CD8-positive, alpha-beta memory T cell (primary cell): ENCODE results near the gene DCLK1. TPM values are rescaled to one million over a fixed set of nuclear protein-coding genes. Genes with fewer than 3 reads are reported as not detected.

Experiments used
- CTCF ChIA-PET: fragments of 350-600 bp; sonication (Branson Sonifier 250); formaldehyde crosslinking; loops from one replicate; lab custom pipeline; 2021; ENCODE audit warnings: antibody characterized with exemption; lab: Charles Lee
- POLR2A ChIA-PET: fragments of 350-600 bp; sonication (Branson Sonifier 250); formaldehyde crosslinking; loops from one replicate; lab custom pipeline; 2021; ENCODE audit warnings: antibody characterized with exemption; lab: Charles Lee
- DNase-seq, 5 donors: peaks; one replicate each; pipeline versions ENCODE4 v3.0.0 to v3.0.0-alpha.2; 2020 to 2022; ENCODE audit warnings: mixed read lengths in 1 of 5
- H3K27ac ChIP-seq: one replicate; pipeline ENCODE4 v1.7.0; 2013; ENCODE audit warnings: low read depth, mild to moderate bottlenecking, low read length, moderate library complexity
- H3K27me3 ChIP-seq: 2 replicates; pipeline ENCODE4 v1.7.0; 2013; ENCODE audit warnings: low read length, mild to moderate bottlenecking; ENCODE audit not compliant: insufficient read depth, poor library complexity, severe bottlenecking
- H3K36me3 ChIP-seq: 2 replicates; pipeline ENCODE4 v1.7.0; 2013; ENCODE audit warnings: mild to moderate bottlenecking, low read length, moderate library complexity; ENCODE audit not compliant: insufficient read depth
- H3K4me1 ChIP-seq: 2 replicates; pipeline ENCODE4 v1.7.0; 2013; ENCODE audit warnings: mild to moderate bottlenecking, low read length, moderate library complexity; ENCODE audit not compliant: insufficient read depth
- H3K4me3 ChIP-seq: 2 replicates; pipeline ENCODE4 v1.7.0; 2013; ENCODE audit warnings: mild to moderate bottlenecking, low read length
- H3K9me3 ChIP-seq: 2 replicates; pipeline ENCODE4 v1.7.0; 2013; ENCODE audit warnings: mild to moderate bottlenecking, low read length
- H3K27ac Mint-ChIP-seq, 8 donors: one replicate each; pipeline ENCODE4 v1.8.0; 2020 to 2021; ENCODE audit warnings: mixed read lengths in 8 of 8, mild to moderate bottlenecking in 6 of 8, inconsistent platforms in 3 of 8, moderate library complexity in 3 of 8
- H3K27me3 Mint-ChIP-seq, 2 donors: one replicate each; pipeline ENCODE4 v1.8.0; 2020 to 2021; ENCODE audit warnings: mixed read lengths in 2 of 2, mild to moderate bottlenecking in 1 of 2, moderate library complexity in 1 of 2
- H3K36me3 Mint-ChIP-seq, 3 donors: one replicate each; pipeline ENCODE4 v1.8.0; 2020 to 2021; ENCODE audit warnings: mixed read lengths in 3 of 3, inconsistent platforms in 1 of 3, mild to moderate bottlenecking in 1 of 3
- H3K4me1 Mint-ChIP-seq, 3 donors: one replicate each; pipeline ENCODE4 v1.8.0; 2020 to 2021; ENCODE audit warnings: mixed read lengths in 3 of 3, inconsistent platforms in 1 of 3, mild to moderate bottlenecking in 1 of 3
- H3K4me3 Mint-ChIP-seq, 7 donors: one replicate each; pipeline ENCODE4 v1.8.0; 2020 to 2021; ENCODE audit warnings: mixed read lengths in 7 of 7, mild to moderate bottlenecking in 6 of 7, moderate library complexity in 4 of 7, inconsistent platforms in 2 of 7
- H3K9me3 Mint-ChIP-seq, 5 donors: one replicate each; pipeline ENCODE4 v1.8.0; 2020 to 2022; ENCODE audit warnings: mixed read lengths in 5 of 5, mild to moderate bottlenecking in 3 of 5, moderate library complexity in 2 of 5, inconsistent platforms in 1 of 5
- polyA plus RNA-seq: library from polyadenylated mRNA; unstranded; fragments of 300-500 nt; fragmentation: Illumina TruSeq; gene quantifications from one replicate; pipeline ENCODE4 v1.2.3, GENCODE V29; 2021
- total RNA-seq, 2 experiments: library from RNA; stranded (reverse); gene quantifications; one replicate each; pipeline ENCODE4 v1.2.3, GENCODE V29; 2021

Gene DCLK1
- total and polyA plus RNA-seq, 3 experiments from 2014 or later: not detected

GRCh38 chr13:35817642-35818607 lies 313.3 kb downstream of the DCLK1 start:
- no peak for DNase-seq
- Mint-ChIP-seq H3K27me3 (no peaks in the 10 kb centered on the region), H3K4me1 (no peaks in the 10 kb centered on the region), H3K27ac (no peak overlapping the region), H3K9me3 (no peaks in the 10 kb centered on the region), H3K4me3 (no peak overlapping the region), H3K36me3 (no peaks in the 10 kb centered on the region)
- Histone ChIP-seq H3K27ac (no peak overlapping the region), H3K9me3 (no peaks in the 10 kb centered on the region), H3K4me3 (no peak overlapping the region), H3K36me3 (no peaks in the 10 kb centered on the region), H3K4me1 (no peaks in the 10 kb centered on the region), H3K27me3 (no peaks in the 10 kb centered on the region)
- ChIA-PET CTCF (no interaction called here), POLR2A (no interaction called here)

DNA sequence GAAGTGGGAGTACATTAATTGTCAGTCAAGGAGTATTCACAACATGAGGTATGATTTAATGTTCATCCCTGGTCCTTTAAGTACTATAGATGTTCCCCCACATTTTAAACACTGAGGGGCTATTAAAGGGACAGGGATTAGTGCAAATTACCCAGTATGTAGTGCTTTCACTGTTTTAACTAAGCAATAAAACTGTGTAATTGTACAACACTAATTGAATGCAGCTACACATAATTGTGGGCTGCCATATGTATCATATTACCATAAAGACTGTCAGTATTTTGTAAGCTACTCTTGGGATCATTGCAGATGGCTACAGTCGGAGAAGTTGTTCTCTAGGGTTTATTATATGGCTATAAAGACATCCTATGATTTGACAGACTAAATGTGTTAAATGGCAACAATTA lies 316.6 kb downstream of the DCLK1 start:
- no peak overlapping the region for H3K27ac Mint-ChIP-seq
- H3K27me3 Mint-ChIP-seq: no peaks in the 10 kb centered on the region
- Histone ChIP-seq H3K4me1 (no peaks in the 10 kb centered on the region), H3K27ac (no peak overlapping the region), H3K4me3 (no peak overlapping the region), H3K27me3 (no peaks in the 10 kb centered on the region), H3K9me3 (no peaks in the 10 kb centered on the region), H3K36me3 (no peaks in the 10 kb centered on the region)
- CTCF ChIA-PET: no interaction called here
- no peak for DNase-seq
- H3K36me3 Mint-ChIP-seq: no peaks in the 10 kb centered on the region
- H3K4me1 Mint-ChIP-seq: no peaks in the 10 kb centered on the region
- H3K9me3 Mint-ChIP-seq: peaks cover 0 to 3% (median 0%) of the 10 kb centered on the region in 5 donors
- no peak overlapping the region for H3K4me3 Mint-ChIP-seq
- POLR2A ChIA-PET: no interaction called here

DNA sequence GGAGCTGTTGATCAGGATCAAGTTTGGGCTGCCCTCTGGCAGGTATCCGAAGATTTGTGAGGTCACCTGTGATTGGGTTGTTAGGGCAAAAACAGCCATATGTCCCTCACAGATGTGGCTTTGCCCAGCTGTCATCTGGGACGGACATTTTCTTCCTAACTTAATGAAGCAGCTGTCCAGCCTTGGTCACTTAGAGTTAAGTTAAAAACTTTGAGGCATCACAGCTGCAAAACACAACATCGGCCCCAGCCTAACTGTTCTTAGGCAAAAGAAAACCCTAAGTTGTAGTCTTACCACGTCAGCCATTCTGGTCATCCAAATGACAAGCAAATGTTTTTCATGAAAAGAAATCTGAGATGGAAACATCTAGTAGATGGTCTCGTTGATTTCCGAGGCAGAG lies 318.4 kb downstream of the DCLK1 start:
- Histone ChIP-seq H3K4me3 (no peak overlapping the region), H3K4me1 (no peaks in the 10 kb centered on the region), H3K9me3 (no peaks in the 10 kb centered on the region), H3K27me3 (no peaks in the 10 kb centered on the region), H3K27ac (no peak overlapping the region), H3K36me3 (no peaks in the 10 kb centered on the region)
- Mint-ChIP-seq H3K9me3 (peaks cover 0 to 4% (median 2%) of the 10 kb centered on the region in 5 donors), H3K4me1 (no peaks in the 10 kb centered on the region), H3K27me3 (no peaks in the 10 kb centered on the region), H3K27ac (no peak overlapping the region), H3K4me3 (no peak overlapping the region), H3K36me3 (no peaks in the 10 kb centered on the region)
- ChIA-PET POLR2A (no interaction called here), CTCF (no interaction called here)
- DNase-seq: no peak

DNA sequence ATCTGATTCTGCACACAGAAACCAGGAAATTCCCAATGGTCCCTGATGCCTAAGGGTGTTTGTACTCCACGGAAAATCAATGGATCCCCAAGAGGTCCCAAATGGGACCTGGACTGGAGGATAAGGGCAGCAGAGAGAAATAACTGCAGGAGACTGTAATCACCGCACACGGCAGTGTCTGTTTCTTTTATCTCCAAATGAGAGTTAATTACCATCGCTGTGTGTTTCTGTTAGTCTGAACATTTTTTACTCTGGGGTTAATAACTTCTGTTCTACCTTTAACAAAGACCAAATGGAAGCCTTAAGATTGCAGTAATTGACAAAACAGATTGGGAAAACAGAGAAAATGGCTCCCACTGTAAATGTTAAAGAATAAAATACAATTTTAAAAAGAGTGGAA lies 320.9 kb downstream of the DCLK1 start:
- H3K9me3 ChIP-seq: no peaks in the 10 kb centered on the region
- no peaks in the 10 kb centered on the region for H3K4me1 Mint-ChIP-seq
- H3K4me3 Mint-ChIP-seq: no peak overlapping the region
- CTCF ChIA-PET: no interaction called here
- peaks cover 0 to 4% (median 2%) of the 10 kb centered on the region in 5 donors for H3K9me3 Mint-ChIP-seq
- no peaks in the 10 kb centered on the region for H3K27me3 Mint-ChIP-seq
- no peaks in the 10 kb centered on the region for H3K4me1 ChIP-seq
- no peak overlapping the region for H3K27ac Mint-ChIP-seq
- no peak overlapping the region for H3K4me3 ChIP-seq
- H3K36me3 Mint-ChIP-seq: no peaks in the 10 kb centered on the region
- no peak for DNase-seq
- H3K27me3 ChIP-seq: no peaks in the 10 kb centered on the region
- POLR2A ChIA-PET: no interaction called here
- no peaks in the 10 kb centered on the region for H3K36me3 ChIP-seq
- no peak overlapping the region for H3K27ac ChIP-seq

GRCh38 chr13:35808846-35809245 lies 322.3 kb downstream of the DCLK1 start:
- Histone ChIP-seq H3K27ac (no peak overlapping the region), H3K36me3 (no peaks in the 10 kb centered on the region), H3K4me1 (no peaks in the 10 kb centered on the region), H3K4me3 (no peak overlapping the region), H3K27me3 (no peaks in the 10 kb centered on the region), H3K9me3 (no peaks in the 10 kb centered on the region)
- Mint-ChIP-seq H3K36me3 (no peaks in the 10 kb centered on the region), H3K4me3 (no peak overlapping the region), H3K27ac (no peak overlapping the region), H3K4me1 (no peaks in the 10 kb centered on the region), H3K27me3 (no peaks in the 10 kb centered on the region), H3K9me3 (peaks cover 0 to 4% (median 3%) of the 10 kb centered on the region in 5 donors)
- ChIA-PET CTCF (no interaction called here), POLR2A (no interaction called here)
- no peak for DNase-seq

DNA sequence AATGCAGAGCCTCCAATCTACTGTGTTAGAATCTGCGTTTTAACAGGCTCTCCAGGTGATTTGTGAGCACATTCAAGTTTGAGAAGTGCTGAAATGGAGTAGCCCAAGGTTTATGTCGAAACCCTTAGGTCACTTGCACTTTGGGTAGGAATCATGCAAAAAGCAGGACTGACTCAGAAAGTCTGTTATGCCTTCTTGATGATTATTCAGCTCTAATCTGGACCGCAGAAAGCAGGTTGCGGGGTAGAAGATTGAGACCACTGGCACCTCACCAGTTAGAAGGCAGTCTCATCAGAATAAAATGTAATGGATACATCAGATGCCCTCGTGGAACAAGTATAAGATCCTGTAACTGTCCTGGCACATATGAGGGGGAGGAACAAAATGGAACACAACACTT lies 326.3 kb downstream of the DCLK1 start:
- no peaks in the 10 kb centered on the region for H3K27me3 Mint-ChIP-seq
- H3K36me3 ChIP-seq: no peaks in the 10 kb centered on the region
- peaks cover 0 to 4% (median 3%) of the 10 kb centered on the region in 5 donors for H3K9me3 Mint-ChIP-seq
- H3K27ac ChIP-seq: no peak overlapping the region
- ChIA-PET POLR2A (no interaction called here), CTCF (no interaction called here)
- H3K4me3 ChIP-seq: no peak overlapping the region
- H3K4me3 Mint-ChIP-seq: no peak overlapping the region
- no peak overlapping the region for H3K27ac Mint-ChIP-seq
- no peaks in the 10 kb centered on the region for H3K9me3 ChIP-seq
- H3K36me3 Mint-ChIP-seq: no peaks in the 10 kb centered on the region
- H3K4me1 ChIP-seq: no peaks in the 10 kb centered on the region
- no peaks in the 10 kb centered on the region for H3K27me3 ChIP-seq
- H3K4me1 Mint-ChIP-seq: no peaks in the 10 kb centered on the region
- no peak for DNase-seq

DNA sequence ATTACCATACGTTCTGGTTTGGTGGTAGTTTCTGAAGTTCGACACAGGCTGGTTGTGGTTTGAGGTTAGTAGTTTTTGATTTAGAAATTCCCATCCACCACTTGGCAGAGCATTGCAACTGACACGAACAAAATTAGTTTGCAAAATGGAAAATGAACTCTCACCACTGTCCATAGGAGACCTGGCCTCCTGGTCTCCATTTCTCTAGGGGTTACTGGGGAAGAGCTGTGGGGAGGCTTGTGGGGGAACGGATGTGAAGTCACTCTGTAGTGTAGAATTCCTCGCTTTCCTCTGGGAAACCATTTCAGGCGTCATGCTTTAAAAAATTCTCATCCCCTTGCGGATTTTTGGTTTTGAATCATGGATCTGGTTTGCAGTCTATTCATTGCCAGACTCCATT lies 333.2 kb downstream of the DCLK1 start:
- H3K36me3 ChIP-seq: no peaks in the 10 kb centered on the region
- no peaks in the 10 kb centered on the region for H3K4me1 ChIP-seq
- peaks cover 0 to 3% (median 0%) of the 10 kb centered on the region in 5 donors for H3K9me3 Mint-ChIP-seq
- H3K4me3 ChIP-seq: no peak overlapping the region
- H3K27me3 ChIP-seq: no peaks in the 10 kb centered on the region
- H3K9me3 ChIP-seq: no peaks in the 10 kb centered on the region
- ChIA-PET CTCF (no interaction called here), POLR2A (no interaction called here)
- H3K27ac ChIP-seq: no peak overlapping the region
- H3K27me3 Mint-ChIP-seq: no peaks in the 10 kb centered on the region
- H3K36me3 Mint-ChIP-seq: no peaks in the 10 kb centered on the region
- H3K4me1 Mint-ChIP-seq: no peaks in the 10 kb centered on the region
- DNase-seq: no peak
- no peak overlapping the region for H3K4me3 Mint-ChIP-seq
- no peak overlapping the region for H3K27ac Mint-ChIP-seq

GRCh38 chr13:35797244-35797643 lies 333.9 kb downstream of the DCLK1 start:
- H3K4me3 Mint-ChIP-seq: no peak overlapping the region
- H3K9me3 Mint-ChIP-seq: peaks cover 0 to 3% (median 0%) of the 10 kb centered on the region in 5 donors
- H3K27me3 Mint-ChIP-seq: no peaks in the 10 kb centered on the region
- no peaks in the 10 kb centered on the region for H3K9me3 ChIP-seq
- no peak overlapping the region for H3K27ac ChIP-seq
- ChIA-PET POLR2A (no interaction called here), CTCF (no interaction called here)
- H3K4me1 Mint-ChIP-seq: no peaks in the 10 kb centered on the region
- H3K27ac Mint-ChIP-seq: peak overlapping the region in 1 of 8 donors; percentile 65
- H3K36me3 Mint-ChIP-seq: no peaks in the 10 kb centered on the region
- no peaks in the 10 kb centered on the region for H3K36me3 ChIP-seq
- no peak for DNase-seq
- no peaks in the 10 kb centered on the region for H3K4me1 ChIP-seq
- H3K4me3 ChIP-seq: no peak overlapping the region
- no peaks in the 10 kb centered on the region for H3K27me3 ChIP-seq
